ENCODE measurements around the gene PMEL.

PMEL gene

DNA sequence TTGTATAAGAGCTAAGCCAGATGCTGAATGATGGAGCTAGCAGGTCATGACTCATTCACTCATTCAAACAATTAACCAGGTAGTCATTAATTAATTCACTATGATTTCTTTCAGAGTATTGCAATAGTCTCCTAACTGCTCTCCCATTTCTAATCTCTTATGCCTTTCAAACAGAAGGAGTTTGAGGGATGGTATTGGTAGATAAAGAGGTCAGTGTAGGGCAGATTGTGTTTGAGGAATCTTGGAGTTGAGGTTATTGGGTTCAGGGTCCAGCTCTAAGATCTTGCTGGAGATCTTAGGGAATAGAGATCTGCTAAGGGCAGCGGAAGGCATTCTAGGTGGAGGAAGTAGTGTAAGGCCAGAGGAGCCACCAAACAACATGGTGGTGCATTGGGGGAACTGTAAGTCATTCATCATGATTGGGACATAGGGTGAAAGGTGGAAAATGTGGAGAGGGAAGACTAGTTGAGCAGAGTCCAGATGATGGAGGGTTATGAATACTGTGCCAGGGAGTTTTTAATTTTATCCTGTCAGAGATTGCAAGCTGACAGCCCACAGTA, 23.2 kb downstream of the PMEL start:
- in situ Hi-C loops (cut with MboI; ENCODE audit: low sequenced_read_pairs), result loop anchor here (25.0 kb wide), 1 partner anchor 205 kb away; the partner anchor contains the start of genes CD63 and GDF11

GRCh38 chr12:55942055-55942454, 23.8 kb downstream of the PMEL start:
- in situ Hi-C loops (cut with MboI; ENCODE audit: low sequenced_read_pairs), result loop anchor here (25.0 kb wide), 1 partner anchor 205 kb away; the partner anchor contains the start of genes CD63 and GDF11

- in situ Hi-C loops (cut with MboI; ENCODE audit: low sequenced_read_pairs), result loop anchor here (25.0 kb wide), 1 partner anchor 203 kb away; the partner anchor contains the start of genes CD63 and GDF11
Observed at GRCh38 chr12:55940065-55940732, 25.6 kb downstream of the PMEL start.

- in situ Hi-C loops (cut with MboI; ENCODE audit: low sequenced_read_pairs), result loop anchor here (25.0 kb wide), 1 partner anchor 202 kb away; the partner anchor contains the start of genes CD63 and GDF11
Observed at GRCh38 chr12:55938826-55939501, 26.9 kb downstream of the PMEL start.

DNA sequence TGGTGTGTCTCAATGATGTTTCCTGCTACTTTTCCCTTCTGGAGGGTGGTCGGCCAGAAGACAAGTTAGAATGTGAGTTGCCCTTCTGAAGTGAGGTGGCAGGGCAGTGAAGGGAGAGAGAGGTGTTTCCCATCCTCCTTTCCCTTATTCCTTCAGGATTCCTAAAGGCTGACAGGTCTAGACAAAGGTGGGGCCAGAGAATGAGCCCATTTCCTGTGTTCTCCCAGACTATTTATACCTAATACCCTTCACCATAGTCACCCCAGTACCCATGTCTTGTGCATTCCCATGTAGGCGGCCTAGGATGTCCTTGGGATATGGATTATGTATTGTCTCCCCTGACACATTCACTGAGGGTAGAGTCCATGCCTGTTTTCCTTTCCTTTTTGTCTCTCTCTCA, 27.9 kb downstream of the PMEL start:
- in situ Hi-C loops (cut with MboI; ENCODE audit: low sequenced_read_pairs), result loop anchor here (25.0 kb wide), 1 partner anchor 201 kb away; the partner anchor contains the start of genes CD63 and GDF11

- in situ Hi-C loops (cut with MboI; ENCODE audit: low sequenced_read_pairs), result loop anchor here (25.0 kb wide), 1 partner anchor 198 kb away; the partner anchor contains the start of genes CD63 and GDF11
Observed at GRCh38 chr12:55935738-55936151, 30.1 kb downstream of the PMEL start.

GRCh38 chr12:55934773-55935172, 31.1 kb downstream of the PMEL start:
- in situ Hi-C loops (cut with MboI; ENCODE audit: low sequenced_read_pairs), result loop anchor here (25.0 kb wide), 1 partner anchor 197 kb away; the partner anchor contains the start of genes CD63 and GDF11

GRCh38 chr12:55933799-55934742, 31.8 kb downstream of the PMEL start:
- in situ Hi-C loops (cut with MboI; ENCODE audit: low sequenced_read_pairs), result loop anchor here (25.0 kb wide), 1 partner anchor 197 kb away; the partner anchor contains the start of genes CD63 and GDF11

DNA sequence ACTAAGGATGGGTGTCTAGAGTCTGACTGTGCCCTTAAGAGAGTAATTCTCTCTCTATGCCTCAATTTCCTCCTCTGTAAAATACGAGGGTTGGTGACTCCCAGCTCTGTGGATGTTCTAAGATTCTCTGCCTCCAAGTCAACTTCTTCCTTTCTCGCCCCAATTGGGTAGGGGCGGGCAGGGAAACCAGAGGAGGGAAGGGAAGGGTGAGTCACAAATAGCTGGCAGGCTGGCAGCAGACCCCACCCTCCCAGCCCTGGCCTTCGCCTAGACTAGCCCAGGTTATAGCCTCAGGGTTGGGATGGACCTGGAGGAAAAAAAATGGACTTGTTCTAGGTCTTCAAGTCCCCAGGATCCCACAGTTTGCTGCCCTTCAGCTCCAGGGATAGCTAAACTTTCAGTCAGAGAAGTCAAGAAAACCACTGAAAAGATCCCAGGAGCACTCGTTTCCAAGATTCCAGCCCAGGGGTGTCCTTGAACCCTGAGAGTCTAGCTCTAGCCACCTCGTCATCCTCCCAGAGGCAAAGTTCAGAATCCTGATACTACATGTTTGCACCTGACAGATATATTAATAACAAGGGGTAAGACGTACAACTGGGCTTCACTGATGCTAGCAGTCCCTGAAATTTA, 32.6 kb downstream of the PMEL start:
- in situ Hi-C loops (cut with MboI; ENCODE audit: low sequenced_read_pairs), result loop anchor here (25.0 kb wide), 1 partner anchor 196 kb away; the partner anchor contains the start of genes CD63 and GDF11

GRCh38 chr12:55932551-55932910, 33.3 kb downstream of the PMEL start:
- in situ Hi-C loops (cut with MboI; ENCODE audit: low sequenced_read_pairs), result loop anchor here (25.0 kb wide), 1 partner anchor 195 kb away; the partner anchor contains the start of genes CD63 and GDF11

GRCh38 chr12:55931780-55932550, 33.9 kb downstream of the PMEL start:
- in situ Hi-C loops (cut with MboI; ENCODE audit: low sequenced_read_pairs), result loop anchor here (25.0 kb wide), 1 partner anchor 195 kb away; the partner anchor contains the start of genes CD63 and GDF11

GRCh38 chr12:55931317-55931779, 34.5 kb downstream of the PMEL start:
- in situ Hi-C loops (cut with MboI; ENCODE audit: low sequenced_read_pairs), result loop anchor here (25.0 kb wide), 1 partner anchor 194 kb away; the partner anchor contains the start of genes CD63 and GDF11

DNA sequence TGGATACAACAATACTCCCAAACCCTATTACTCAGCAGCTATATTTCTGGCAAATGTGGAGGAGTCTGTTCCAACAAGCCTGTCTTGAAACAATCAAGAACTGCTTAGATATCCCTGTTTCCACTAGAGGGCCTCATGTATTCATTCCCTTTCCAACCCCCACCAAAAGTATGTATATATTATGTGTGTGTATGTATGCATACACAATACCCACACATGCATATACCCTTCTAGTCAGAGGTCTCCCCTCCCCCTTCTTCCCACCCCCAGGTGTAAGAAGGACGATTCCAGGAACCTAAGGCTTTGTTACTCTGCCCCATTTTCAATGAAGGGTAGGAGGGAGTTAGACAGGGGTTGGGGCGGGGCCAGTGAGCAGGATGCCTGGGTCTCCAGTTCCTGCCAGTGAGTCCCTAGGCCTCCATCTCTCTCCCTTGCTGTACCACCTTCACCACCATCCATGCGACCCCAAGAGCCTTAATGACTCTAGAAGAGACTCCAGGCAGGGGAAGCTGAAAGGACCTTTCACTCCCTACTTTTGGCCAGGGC, 35.0 kb downstream of the PMEL start, which contains the start of gene DGKA:
Gene DGKA (plus strand): TSS at position 392 of the 546 bp plus-strand sequence. CDS start 5,342 bp downstream, outside the sequence.
- in situ Hi-C loops (cut with MboI; ENCODE audit: low sequenced_read_pairs), result loop anchor here (25.0 kb wide), 1 partner anchor 194 kb away; the partner anchor contains the start of genes CD63 and GDF11

- in situ Hi-C loops (cut with MboI; ENCODE audit: low sequenced_read_pairs), result loop anchor here (25.0 kb wide), 1 partner anchor 192 kb away; the partner anchor contains the start of genes CD63 and GDF11
Observed at GRCh38 chr12:55929306-55929791, 36.5 kb downstream of the PMEL start.

- in situ Hi-C loops (cut with MboI; ENCODE audit: low sequenced_read_pairs), result loop anchor here (25.0 kb wide), 1 partner anchor 191 kb away; the partner anchor contains the start of genes CD63 and GDF11
Observed at GRCh38 chr12:55927588-55928502, 38.0 kb downstream of the PMEL start, which contains the start of gene PYM1. Gene PYM1, minus strand, starts transcription at chr12:55927894. Its CDS starts 133 bp downstream, at chr12:55927761.
